ENCODE data around the gene JAM2. TPM values are rescaled to one million over a fixed set of nuclear protein-coding genes. Genes with fewer than 3 reads are reported as not detected.
A peak's percentile ranks its signal among the peaks of the same experiment; 100 is the strongest.

JAM2 gene
- total RNA-seq, 4 donors from 2014 or later, result 0.38 to 10.5 (median 2.5) TPM

DNA sequence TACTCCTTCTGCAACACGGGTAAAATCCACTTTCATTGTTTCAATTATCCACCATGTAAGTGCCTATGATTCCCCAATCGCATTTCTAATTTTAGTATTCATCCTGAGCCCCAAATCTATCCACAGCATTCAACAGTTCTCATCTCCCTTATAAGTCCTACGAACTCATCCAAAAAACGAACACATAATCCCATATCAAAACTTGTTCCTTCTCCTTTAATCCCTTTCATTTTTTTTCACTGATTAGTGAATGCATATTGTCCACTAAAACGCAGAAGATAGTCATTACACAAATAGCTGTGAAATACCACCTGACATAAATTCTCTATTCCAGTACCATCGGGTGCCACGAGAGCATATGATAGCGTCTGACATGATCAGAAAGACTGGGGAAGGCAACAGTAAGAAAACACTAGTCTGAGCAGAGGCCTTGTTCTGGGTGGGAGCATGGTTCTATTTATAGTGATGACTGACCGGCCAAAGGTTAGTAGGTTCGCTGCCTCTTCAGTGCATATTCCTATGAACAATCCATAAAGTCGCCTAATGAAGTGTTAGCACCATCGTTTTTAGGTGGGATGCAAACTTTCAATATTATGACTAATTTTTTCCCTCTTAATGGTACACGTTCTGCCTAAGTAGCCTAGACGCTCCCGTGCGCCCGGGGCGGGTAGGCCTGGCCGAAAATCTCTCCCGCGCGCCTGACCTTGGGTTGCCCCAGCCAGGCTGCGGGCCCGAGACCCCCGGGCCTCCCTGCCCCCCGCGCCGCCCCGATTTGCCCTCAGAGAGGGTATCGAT lies 95.0 kb downstream of the JAM2 start:
- H3K4me3 ChIP-seq, result peak overlapping the region; percentile 91 to 98 (median 96)
- TF ChIP-seq CTCF (IDR thresholded peaks at IDR 0.05), result no peak
- TF ChIP-seq POLR2A (IDR thresholded peaks at IDR 0.05), result no peak
- H3K4me1 ChIP-seq, result peaks cover 9 to 68% (median 40%) of the 10 kb centered on the region in 3 donors
- intact Hi-C loops (cut with DNase I), result no loop called here
- H3K27me3 ChIP-seq, result no peaks in the 10 kb centered on the region
- WGBS, 2 donors, result 4% methylated on average over 12 to 17 of the region's 30 CpGs
- no peaks in the 10 kb centered on the region for H3K9me3 ChIP-seq
- H3K36me3 ChIP-seq, result peaks cover 0 to 28% (median 3%) of the 10 kb centered on the region in 3 donors
- no peak for DNase-seq
- H3K27ac ChIP-seq, result peak overlapping the region; percentile 99

- Histone ChIP-seq H3K4me3 (peak overlapping the region; percentile 91 to 98 (median 96)), H3K36me3 (peaks cover 0 to 25% (median 0%) of the 10 kb centered on the region in 3 donors), H3K4me1 (peaks cover 9 to 66% (median 40%) of the 10 kb centered on the region in 3 donors), H3K9me3 (no peaks in the 10 kb centered on the region), H3K27ac (peak overlapping the region; percentile 99), H3K27me3 (no peaks in the 10 kb centered on the region)
- peak in 3 of 4 donors; percentile 73 to 90 (median 81) for TF ChIP-seq POLR2A (IDR thresholded peaks at IDR 0.05)
- TF ChIP-seq CTCF (IDR thresholded peaks at IDR 0.05), result no peak
- intact Hi-C loops (cut with DNase I), result no loop called here
- WGBS, 2 donors, result 0% methylated on average over 2 to 5 of the region's 10 CpGs
- DNase-seq, result no peak
Measured at GRCh38 chr21:25734654-25734903, 95.5 kb downstream of the JAM2 start.

GRCh38 chr21:25734904-25735645 lies 96.0 kb downstream of the JAM2 start, which contains the start of the genes ATP5PF and GABPA:
ATP5PF (minus strand) TSS chr21:25734904; CDS start chr21:25729794, 5,110 bp downstream.
GABPA (plus strand) TSS chr21:25734972; CDS start chr21:25741599, 6,627 bp downstream.
- peak within 1 kb of the TSS; percentile 91 to 98 (median 96) for H3K4me3 ChIP-seq
- H3K9me3 ChIP-seq, result no peaks in the 10 kb centered on the region
- peak within 1 kb of the TSS; percentile 99 for H3K27ac ChIP-seq
- peaks cover 9 to 61% (median 40%) of the 10 kb centered on the region in 3 donors for H3K4me1 ChIP-seq
- peak; percentile 89 for DNase-seq
- H3K36me3 ChIP-seq, result peaks cover 0 to 25% (median 0%) of the 10 kb centered on the region in 3 donors
- intact Hi-C loops (cut with DNase I), result no loop called here
- TF ChIP-seq CTCF (IDR thresholded peaks at IDR 0.05) (peak in 2 of 6 experiments; percentile 10 to 19), POLR2A (IDR thresholded peaks at IDR 0.05) (peak in 2 of 4 donors; percentile 32 to 42)
- H3K27me3 ChIP-seq, result no peaks in the 10 kb centered on the region
- 0% methylated on average over 20 to 23 of the region's 64 CpGs for WGBS, 2 donors

DNA sequence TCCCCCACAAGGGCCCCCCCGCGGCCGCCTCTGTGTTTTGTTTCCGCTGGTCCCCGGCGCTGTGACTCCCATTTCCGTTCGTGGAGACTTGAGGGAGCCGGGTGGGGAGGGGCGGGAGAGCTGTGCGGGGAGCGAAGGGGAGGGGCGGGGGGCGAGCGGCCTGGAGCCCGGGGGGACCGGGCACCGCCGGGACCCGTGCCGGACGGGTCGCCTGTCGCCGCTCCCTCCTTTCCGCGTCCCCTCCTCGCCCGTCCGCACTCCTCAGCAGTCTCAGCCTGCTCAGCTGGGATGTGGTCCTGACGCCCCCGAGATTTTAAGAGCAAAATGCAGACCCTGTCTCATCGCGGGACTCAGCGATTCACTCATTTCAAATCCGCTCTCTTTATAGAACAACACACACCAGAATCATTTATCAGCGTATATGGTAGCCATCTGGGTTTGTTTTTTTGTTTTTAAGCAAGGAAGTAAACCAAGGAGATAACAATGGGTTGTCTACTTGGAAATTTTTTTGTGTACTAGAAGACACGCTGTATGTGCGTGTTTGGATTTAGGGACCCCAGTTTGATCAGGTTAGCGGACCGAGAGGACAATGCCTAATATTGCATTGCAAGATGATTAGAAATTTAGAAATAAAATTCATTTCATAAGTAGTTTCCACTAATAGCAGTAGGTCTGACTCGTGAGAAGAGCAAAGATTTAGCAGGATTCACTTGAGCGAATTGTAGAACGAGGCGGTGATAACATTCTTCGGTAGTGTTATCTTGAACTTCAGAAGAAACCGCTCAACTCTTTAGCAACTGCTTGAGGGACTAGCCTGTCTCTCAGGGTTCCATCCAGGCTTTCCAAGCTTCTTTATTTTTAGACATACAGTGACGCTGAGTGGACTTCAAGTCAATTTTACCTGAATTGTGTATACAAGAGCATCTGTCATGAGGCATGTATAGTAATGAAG lies 96.9 kb downstream of the JAM2 start:
- Histone ChIP-seq H3K27ac (peak overlapping the region; percentile 99), H3K36me3 (peaks cover 0 to 21% (median 0%) of the 10 kb centered on the region in 3 donors), H3K27me3 (no peaks in the 10 kb centered on the region), H3K4me1 (peaks cover 9 to 54% (median 39%) of the 10 kb centered on the region in 3 donors), H3K4me3 (peak overlapping the region; percentile 91 to 98 (median 96)), H3K9me3 (no peaks in the 10 kb centered on the region)
- peak; percentile 61 for DNase-seq
- 0 to 1% methylated on average over 14 to 16 of the region's 48 CpGs for WGBS, 2 donors
- TF ChIP-seq POLR2A (IDR thresholded peaks at IDR 0.05) (no peak), CTCF (IDR thresholded peaks at IDR 0.05) (no peak)
- intact Hi-C loops (cut with DNase I), result no loop called here
